Neural progenitor cell (in vitro differentiated cells): ENCODE data around the gene POT1.

ENCODE experiments used
- CTCF ChIP-seq: fragments of 200-600 bp; sonication (generic); IDR thresholded peaks from 2 replicates; pipeline ENCODE4 v1.5.1; 2017; ENCODE audit warnings: antibody characterized with exemption, mild to moderate bottlenecking
- EZH2 ChIP-seq: fragments of 200-600 bp; sonication (generic); IDR thresholded peaks from 2 replicates; pipeline ENCODE4 v1.6.1; 2017; ENCODE audit warnings: antibody characterized with exemption, mild to moderate bottlenecking, moderate library complexity

GRCh38 chr7:124929467-124930172 is at the start of gene POT1:
- no peak for TF ChIP-seq CTCF
- TF ChIP-seq EZH2 = no peak
